Ectodermal cell (in vitro differentiated cells): Measurements from ENCODE around the gene STX8.

Source experiments
- H3K27ac ChIP-seq: 2 replicates; pipeline ENCODE4 v1.7.0; 2013; ENCODE audit warnings: mild to moderate bottlenecking, low read depth, low read length; ENCODE audit not compliant: insufficient read depth, poor library complexity, severe bottlenecking
- H3K27me3 ChIP-seq: 2 replicates; pipeline ENCODE4 v1.7.0; 2013; ENCODE audit warnings: mild to moderate bottlenecking, low read length; ENCODE audit not compliant: insufficient read depth, control insufficient read depth, poor library complexity, severe bottlenecking
- H3K36me3 ChIP-seq: one replicate; pipeline ENCODE4 v1.7.0; 2013; ENCODE audit warnings: low read length; ENCODE audit not compliant: control insufficient read depth, insufficient read depth
- H3K4me1 ChIP-seq: one replicate; pipeline ENCODE4 v1.7.0; 2013; ENCODE audit warnings: low read length; ENCODE audit not compliant: control insufficient read depth, insufficient read depth
- H3K4me3 ChIP-seq: 2 replicates; pipeline ENCODE4 v1.7.0; 2013; ENCODE audit warnings: low read depth, low read length, control low read depth; ENCODE audit not compliant: insufficient read depth
- H3K9me3 ChIP-seq: 2 replicates; pipeline ENCODE4 v1.7.0; 2013; ENCODE audit warnings: mild to moderate bottlenecking, low read length, moderate library complexity; ENCODE audit not compliant: control insufficient read depth
- WGBS, 2 experiments: methylation state at CpG; one replicate each; pipeline ENCODE4 v1.1.7; 2013; ENCODE audit warnings: missing lambda C conversion rate in 2 of 2; 5-methylcytosine and 5-hydroxymethylcytosine counted together

The STX8 gene

GRCh38 chr17:9475101-9475658 is 100.4 kb downstream of the STX8 start:
- Histone ChIP-seq H3K27ac (no peak overlapping the region), H3K9me3 (no peaks in the 10 kb centered on the region), H3K27me3 (no peaks in the 10 kb centered on the region), H3K4me3 (no peak overlapping the region), H3K36me3 (no peaks in the 10 kb centered on the region), H3K4me1 (peaks cover 3% of the 10 kb centered on the region)
- WGBS, 2 experiments = 94 to 96% methylated on average over 4 of the region's 4 CpGs

GRCh38 chr17:9473711-9474110 is 101.9 kb downstream of the STX8 start:
- Histone ChIP-seq H3K4me3 (no peak overlapping the region), H3K27ac (no peak overlapping the region), H3K27me3 (no peaks in the 10 kb centered on the region), H3K9me3 (no peaks in the 10 kb centered on the region), H3K4me1 (peaks cover 9% of the 10 kb centered on the region), H3K36me3 (no peaks in the 10 kb centered on the region)
- 88 to 92% methylated on average over 4 of the region's 4 CpGs for WGBS, 2 experiments

GRCh38 chr17:9472541-9472940 is 103.1 kb downstream of the STX8 start:
- Histone ChIP-seq H3K9me3 (no peaks in the 10 kb centered on the region), H3K4me1 (peaks cover 9% of the 10 kb centered on the region), H3K27ac (no peak overlapping the region), H3K4me3 (no peak overlapping the region), H3K27me3 (no peaks in the 10 kb centered on the region), H3K36me3 (no peaks in the 10 kb centered on the region)
- WGBS, 2 experiments = 93 to 97% methylated on average over 3 of the region's 3 CpGs

GRCh38 chr17:9472094-9472493 is 103.5 kb downstream of the STX8 start:
- Histone ChIP-seq H3K36me3 (no peaks in the 10 kb centered on the region), H3K27ac (no peak overlapping the region), H3K9me3 (no peaks in the 10 kb centered on the region), H3K27me3 (no peaks in the 10 kb centered on the region), H3K4me3 (no peak overlapping the region), H3K4me1 (peaks cover 9% of the 10 kb centered on the region)
- 93 to 96% methylated on average over 5 of the region's 5 CpGs for WGBS, 2 experiments

- Histone ChIP-seq H3K9me3 (no peaks in the 10 kb centered on the region), H3K36me3 (no peaks in the 10 kb centered on the region), H3K27ac (peak overlapping the region; percentile 63), H3K27me3 (no peaks in the 10 kb centered on the region), H3K4me3 (no peak overlapping the region), H3K4me1 (peaks cover 9% of the 10 kb centered on the region)
- WGBS, 2 experiments = 81 to 86% methylated on average over 4 of the region's 4 CpGs
These were observed 105.4 kb downstream of the STX8 start for GRCh38 chr17:9470171-9470570.

GRCh38 chr17:9468937-9469336 is 106.7 kb downstream of the STX8 start:
- H3K9me3 ChIP-seq = no peaks in the 10 kb centered on the region
- no peak overlapping the region for H3K4me3 ChIP-seq
- no peaks in the 10 kb centered on the region for H3K36me3 ChIP-seq
- WGBS, 2 experiments = 77 to 79% methylated on average over 4 of the region's 4 CpGs
- H3K27ac ChIP-seq = no peak overlapping the region
- H3K27me3 ChIP-seq = no peaks in the 10 kb centered on the region
- H3K4me1 ChIP-seq = peaks cover 9% of the 10 kb centered on the region

GRCh38 chr17:9468532-9468931 is 107.1 kb downstream of the STX8 start:
- H3K4me3 ChIP-seq = no peak overlapping the region
- peaks cover 9% of the 10 kb centered on the region for H3K4me1 ChIP-seq
- H3K36me3 ChIP-seq = no peaks in the 10 kb centered on the region
- no peak overlapping the region for H3K27ac ChIP-seq
- no peaks in the 10 kb centered on the region for H3K27me3 ChIP-seq
- WGBS, 2 experiments = 82 to 84% methylated on average over 10 of the region's 10 CpGs
- no peaks in the 10 kb centered on the region for H3K9me3 ChIP-seq

GRCh38 chr17:9467518-9467917 is 108.1 kb downstream of the STX8 start:
- no peaks in the 10 kb centered on the region for H3K27me3 ChIP-seq
- no peak overlapping the region for H3K27ac ChIP-seq
- H3K4me1 ChIP-seq = peaks cover 9% of the 10 kb centered on the region
- 52% methylated on average over 4 to 5 of the region's 5 CpGs for WGBS, 2 experiments
- H3K36me3 ChIP-seq = no peaks in the 10 kb centered on the region
- H3K9me3 ChIP-seq = no peaks in the 10 kb centered on the region
- H3K4me3 ChIP-seq = no peak overlapping the region

GRCh38 chr17:9465210-9465921 is 110.3 kb downstream of the STX8 start:
- Histone ChIP-seq H3K4me3 (no peak overlapping the region), H3K27ac (no peak overlapping the region), H3K9me3 (no peaks in the 10 kb centered on the region), H3K27me3 (no peaks in the 10 kb centered on the region), H3K4me1 (peaks cover 8% of the 10 kb centered on the region), H3K36me3 (no peaks in the 10 kb centered on the region)
- 94 to 96% methylated on average over 16 of the region's 16 CpGs for WGBS, 2 experiments

- no peak overlapping the region for H3K4me3 ChIP-seq
- 90 to 95% methylated on average over 6 of the region's 6 CpGs for WGBS, 2 experiments
- no peaks in the 10 kb centered on the region for H3K4me1 ChIP-seq
- H3K36me3 ChIP-seq = no peaks in the 10 kb centered on the region
- no peaks in the 10 kb centered on the region for H3K9me3 ChIP-seq
- no peaks in the 10 kb centered on the region for H3K27me3 ChIP-seq
- no peak overlapping the region for H3K27ac ChIP-seq
These were observed 118.6 kb downstream of the STX8 start for GRCh38 chr17:9457005-9457404.
